SK-N-SH treated with all-trans-retinoic acid at 6 μM for 48 hours (cell line): Measurements from ENCODE around the gene MYH9.

Experiments
- ATAC-seq: fragments of 200-7000 bp; cut with Tn5 transposase; 3 replicates; pipeline ENCODE4 v1.9.1; 2020; ENCODE audit warnings: mild to moderate bottlenecking, moderate library complexity
- ARNTL ChIP-seq: fragments of 450-650 bp; formaldehyde crosslinking; IDR thresholded peaks from 2 replicates; pipeline ENCODE4 v1.5.0; 2020; ENCODE audit warnings: low read depth, mild to moderate bottlenecking, moderate library complexity, borderline replicate concordance
- BACH2 ChIP-seq: fragments of 250-450 bp; sonication (Bioruptor Pico); IDR thresholded peaks from 2 replicates; pipeline ENCODE4 v1.9.0; 2021; ENCODE audit warnings: mild to moderate bottlenecking, borderline replicate concordance
- CSRNP3 ChIP-seq: fragments of 250-450 bp; sonication (Bioruptor Pico); IDR thresholded peaks from 2 replicates; pipeline ENCODE4 v1.5.1; 2021; ENCODE audit warnings: mild to moderate bottlenecking, moderate library complexity
- ESRRG ChIP-seq: fragments of 250-450 bp; sonication (Bioruptor Pico); IDR thresholded peaks from 2 replicates; pipeline ENCODE4 v1.6.1; 2021; ENCODE audit warnings: mild to moderate bottlenecking
- GLIS3 ChIP-seq: fragments of 250-450 bp; sonication (Bioruptor Pico); IDR thresholded peaks from 2 replicates; pipeline ENCODE4 v1.5.0; 2020; ENCODE audit warnings: mild to moderate bottlenecking, moderate library complexity
- OSR1 ChIP-seq: fragments of 250-450 bp; sonication (Bioruptor Pico); IDR thresholded peaks from 2 replicates; pipeline ENCODE4 v1.8.0; 2022; ENCODE audit warnings: moderate library complexity, mild to moderate bottlenecking, inconsistent platforms
- PATZ1 ChIP-seq: fragments of 250-450 bp; sonication (Bioruptor Pico); IDR thresholded peaks from 2 replicates; pipeline ENCODE4 v1.8.0; 2020; ENCODE audit warnings: mild to moderate bottlenecking, moderate library complexity, borderline replicate concordance
- POU6F1 ChIP-seq: fragments of 250-450 bp; sonication (Bioruptor Pico); IDR thresholded peaks from 2 replicates; pipeline ENCODE4 v1.8.0; 2021; ENCODE audit warnings: low read depth, mild to moderate bottlenecking, moderate library complexity, borderline replicate concordance
- PPARA ChIP-seq: fragments of 250-450 bp; sonication (Bioruptor Pico); IDR thresholded peaks from 2 replicates; pipeline ENCODE4 v1.5.0; 2020; ENCODE audit warnings: mild to moderate bottlenecking, borderline replicate concordance
- RARB ChIP-seq: fragments of 250-450 bp; sonication (Bioruptor Pico); IDR thresholded peaks from 2 replicates; pipeline ENCODE4 v1.8.0; 2021; ENCODE audit warnings: mild to moderate bottlenecking, moderate library complexity
- SNAI2 ChIP-seq: fragments of 250-450 bp; sonication (Bioruptor Pico); IDR thresholded peaks from 2 replicates; pipeline ENCODE4 v1.5.0; 2020; ENCODE audit warnings: mild to moderate bottlenecking, moderate library complexity
- TCF4 ChIP-seq: fragments of 250-450 bp; sonication (Bioruptor Pico); IDR thresholded peaks from 2 replicates; pipeline ENCODE4 v1.8.0; 2021; ENCODE audit warnings: mild to moderate bottlenecking, moderate library complexity, borderline replicate concordance
- TOX ChIP-seq: fragments of 250-450 bp; sonication (Bioruptor Pico); IDR thresholded peaks from 2 replicates; pipeline ENCODE4 v1.8.0; 2021; ENCODE audit warnings: mild to moderate bottlenecking, moderate library complexity, borderline replicate concordance
- TSHZ2 ChIP-seq: fragments of 250-450 bp; sonication (Bioruptor Pico); IDR thresholded peaks from 2 replicates; pipeline ENCODE4 v1.5.0; 2020; ENCODE audit warnings: mild to moderate bottlenecking, moderate library complexity
- ZFP3 ChIP-seq: fragments of 250-450 bp; sonication (Bioruptor Pico); IDR thresholded peaks from 2 replicates; pipeline ENCODE4 v1.5.0; 2020; ENCODE audit warnings: mild to moderate bottlenecking, moderate library complexity
- ZFP30 ChIP-seq: fragments of 450-650 bp; formaldehyde crosslinking; IDR thresholded peaks from 2 replicates; pipeline ENCODE4 v1.5.0; 2022; ENCODE audit warnings: mild to moderate bottlenecking, moderate library complexity
- ZNF565 ChIP-seq: fragments of 450-650 bp; formaldehyde crosslinking; conservative IDR thresholded peaks from 2 replicates; pipeline ENCODE4 v1.5.0; 2020; ENCODE audit warnings: low read depth, mild to moderate bottlenecking, moderate library complexity
- ZNF70 ChIP-seq: fragments of 450-650 bp; formaldehyde crosslinking; IDR thresholded peaks from 2 replicates; pipeline ENCODE4 v1.5.0; 2020; ENCODE audit warnings: mild to moderate bottlenecking, moderate library complexity
- ZNF8 ChIP-seq: fragments of 450-650 bp; formaldehyde crosslinking; IDR thresholded peaks from 2 replicates; pipeline ENCODE4 v1.5.0; 2020; ENCODE audit warnings: mild to moderate bottlenecking, moderate library complexity

Gene MYH9

GRCh38 chr22:36301851-36302250 lies 85.9 kb downstream of the MYH9 start (continued):
- TF ChIP-seq POU6F1 (CRISPR knock-in tag): no peak
- TF ChIP-seq CSRNP3 (CRISPR knock-in tag): no peak
- no peak for TF ChIP-seq ZNF565 (CRISPR knock-in tag)

GRCh38 chr22:36301384-36301828 lies 86.4 kb downstream of the MYH9 start:
- peak; percentile 66 for ATAC-seq
- no peak for TF ChIP-seq TOX
- TF ChIP-seq RARB: no peak
- no peak for TF ChIP-seq ZNF8
- TF ChIP-seq PATZ1 (CRISPR knock-in tag): no peak
- no peak for TF ChIP-seq GLIS3 (CRISPR knock-in tag)
- TF ChIP-seq SNAI2: no peak
- TF ChIP-seq TCF4 (CRISPR knock-in tag): no peak
- no peak for TF ChIP-seq POU6F1 (CRISPR knock-in tag)
- TF ChIP-seq ESRRG (CRISPR knock-in tag): no peak
- no peak for TF ChIP-seq BACH2
- TF ChIP-seq OSR1 (CRISPR knock-in tag): no peak
- TF ChIP-seq ZNF70 (CRISPR knock-in tag): no peak
- no peak for TF ChIP-seq ZFP30 (CRISPR knock-in tag)
- no peak for TF ChIP-seq CSRNP3 (CRISPR knock-in tag)
- no peak for TF ChIP-seq ARNTL (CRISPR knock-in tag)
- no peak for TF ChIP-seq PPARA (CRISPR knock-in tag)
- TF ChIP-seq TSHZ2 (CRISPR knock-in tag): no peak

GRCh38 chr22:36300396-36301212 lies 87.2 kb downstream of the MYH9 start:
- TF ChIP-seq ZNF565 (CRISPR knock-in tag) (no peak), CSRNP3 (CRISPR knock-in tag) (no peak), PPARA (CRISPR knock-in tag) (no peak), ARNTL (CRISPR knock-in tag) (no peak), POU6F1 (CRISPR knock-in tag) (no peak), TCF4 (CRISPR knock-in tag) (no peak), OSR1 (CRISPR knock-in tag) (no peak), ZFP3 (CRISPR knock-in tag) (no peak)

More at GRCh38 chr22:36300396-36301212, 87.2 kb downstream of the MYH9 start:
- no peak for ATAC-seq
